Retinal pigment epithelial cell (primary cell): ENCODE measurements around the gene P3R3URF.

Experiments used
- DNase-seq: peaks from one replicate; pipeline ENCODE4 v3.0.0-alpha.2; 2010; ENCODE audit warnings: low read depth
- H3K4me3 ChIP-seq: 2 replicates; pipeline ENCODE4 v1.5.1; 2011; ENCODE audit warnings: mild to moderate bottlenecking, low read length, control low read depth, moderate library complexity
- CTCF ChIP-seq: conservative IDR thresholded peaks from 2 replicates; pipeline ENCODE4 v1.5.1; 2011; ENCODE audit warnings: low read depth, low read length, control low read depth, inconsistent platforms

The P3R3URF gene

GRCh38 chr1:46132529-46133180 is 43.6 kb downstream of the P3R3URF start, which contains the start of gene PIK3R3:
TSS of gene PIK3R3 (minus strand) at chr1:46132629. CDS start at chr1:46131952, 677 bp downstream.
- no peak for TF ChIP-seq CTCF
- H3K4me3 ChIP-seq = peak within 1 kb of the TSS; percentile 88
- peak; percentile 97 for DNase-seq

GRCh38 chr1:46131712-46132528 is 44.4 kb downstream of the P3R3URF start:
- no peak for TF ChIP-seq CTCF
- DNase-seq = no peak
- H3K4me3 ChIP-seq = peak overlapping the region; percentile 88

GRCh38 chr1:46131093-46131492 is 45.2 kb downstream of the P3R3URF start:
- no peak for DNase-seq
- H3K4me3 ChIP-seq = peak overlapping the region; percentile 88
- TF ChIP-seq CTCF = no peak

- DNase-seq = no peak
- H3K4me3 ChIP-seq = peak overlapping the region; percentile 88
- no peak for TF ChIP-seq CTCF
Observed at GRCh38 chr1:46130606-46131005, 45.7 kb downstream of the P3R3URF start.

- peak overlapping the region; percentile 88 for H3K4me3 ChIP-seq
- TF ChIP-seq CTCF = no peak
- DNase-seq = no peak
Observed at GRCh38 chr1:46130121-46130520, 46.2 kb downstream of the P3R3URF start.

- DNase-seq = no peak
- no peak overlapping the region for H3K4me3 ChIP-seq
- TF ChIP-seq CTCF = no peak
Observed at GRCh38 chr1:46128344-46128743, 47.9 kb downstream of the P3R3URF start.
